MM.1S (cell line): ENCODE results near the gene RIC8A.

ENCODE experiments used
- DNase-seq: peaks from one replicate; pipeline ENCODE4 v3.0.0-alpha.2; 2015
- H2AFZ ChIP-seq: fragments of 300-600 bp; sonication (generic); 2 replicates; pipeline ENCODE4 v1.6.0; 2016; ENCODE audit warnings: antibody characterized with exemption, low read length
- H3F3A ChIP-seq: fragments of 300-600 bp; sonication (generic); 2 replicates; pipeline ENCODE4 v1.6.1; 2016; ENCODE audit warnings: mild to moderate bottlenecking, antibody characterized with exemption, low read length, moderate library complexity, mixed read lengths; ENCODE audit not compliant: insufficient read depth
- H3K27ac ChIP-seq: fragments of 300-600 bp; sonication (generic); 2 replicates; pipeline ENCODE4 v1.5.1; 2016; ENCODE audit warnings: mild to moderate bottlenecking, low read length
- H3K27me3 ChIP-seq: fragments of 300-600 bp; sonication (generic); replicated peaks from 2 replicates; pipeline ENCODE4 v1.6.0; 2016; ENCODE audit warnings: low read length; ENCODE audit not compliant: insufficient read depth
- H3K36me3 ChIP-seq: fragments of 300-600 bp; sonication (generic); replicated peaks from 2 replicates; pipeline ENCODE4 v1.6.1; 2016; ENCODE audit warnings: mild to moderate bottlenecking, low read length, mixed read lengths; ENCODE audit not compliant: insufficient read depth
- H3K4me1 ChIP-seq: fragments of 300-600 bp; sonication (generic); 2 replicates; pipeline ENCODE4 v1.6.1; 2016; ENCODE audit warnings: low read length, mixed read lengths
- H3K4me2 ChIP-seq: fragments of 300-600 bp; sonication (generic); 2 replicates; pipeline ENCODE4 v1.6.0; 2016; ENCODE audit warnings: low read depth, low read length
- H3K4me3 ChIP-seq: fragments of 300-600 bp; sonication (generic); 2 replicates; pipeline ENCODE4 v1.5.1; 2016; ENCODE audit warnings: low read length, mixed read lengths
- H3K79me2 ChIP-seq: fragments of 300-600 bp; sonication (generic); 2 replicates; pipeline ENCODE4 v1.6.1; 2016; ENCODE audit warnings: mixed run types, low read length, mixed read lengths
- H3K9ac ChIP-seq: fragments of 300-600 bp; sonication (generic); 2 replicates; pipeline ENCODE4 v1.6.1; 2016; ENCODE audit warnings: low read length, mixed read lengths
- H3K9me2 ChIP-seq: fragments of 300-600 bp; sonication (generic); replicated peaks from 2 replicates; pipeline ENCODE4 v1.6.1; 2016; ENCODE audit warnings: mild to moderate bottlenecking, low read length, mixed read lengths; ENCODE audit not compliant: insufficient read depth
- H3K9me3 ChIP-seq: fragments of 300-600 bp; sonication (generic); replicated peaks from 2 replicates; pipeline ENCODE4 v1.6.1; 2016; ENCODE audit warnings: mild to moderate bottlenecking, low read length, mixed read lengths; ENCODE audit not compliant: insufficient read depth
- H4K20me1 ChIP-seq: fragments of 300-600 bp; sonication (generic); 2 replicates; pipeline ENCODE4 v1.6.1; 2016; ENCODE audit warnings: mild to moderate bottlenecking, low read length, moderate library complexity, mixed read lengths; ENCODE audit not compliant: insufficient read depth
- CTCF ChIP-seq: fragments of 300-600 bp; sonication (generic); IDR thresholded peaks from 2 replicates; pipeline ENCODE4 v1.5.1; 2016; ENCODE audit warnings: antibody characterized with exemption, low read length, mixed read lengths
- EZH2 ChIP-seq: fragments of 300-600 bp; sonication (generic); optimal IDR thresholded peaks from 2 replicates; pipeline ENCODE3; 2017; ENCODE audit warnings: low read depth, mild to moderate bottlenecking, antibody characterized with exemption, low read length, mixed read lengths
- EZH2phosphoT487 ChIP-seq: fragments of 300-600 bp; sonication (generic); IDR thresholded peaks from 2 replicates; pipeline ENCODE4 v1.6.1; 2018; ENCODE audit warnings: antibody characterized with exemption, low read length

The RIC8A gene

GRCh38 chr11:224424-224823 is 16.9 kb downstream of the RIC8A start:
- no peak for DNase-seq
- H3K4me1 ChIP-seq, result no peaks in the 10 kb centered on the region
- H4K20me1 ChIP-seq, result no peaks in the 10 kb centered on the region
- no peak overlapping the region for H3K4me3 ChIP-seq
- H3F3A ChIP-seq, result no peaks in the 10 kb centered on the region
- no peak overlapping the region for H3K27ac ChIP-seq
- TF ChIP-seq CTCF (no peak), EZH2 (no peak), EZH2phosphoT487 (no peak)
- H3K27me3 ChIP-seq, result no peaks in the 10 kb centered on the region
- H3K9me3 ChIP-seq, result no peaks in the 10 kb centered on the region
- H3K79me2 ChIP-seq, result no peaks in the 10 kb centered on the region
- no peak overlapping the region for H3K9ac ChIP-seq
- H3K9me2 ChIP-seq, result no peaks in the 10 kb centered on the region
- no peak overlapping the region for H3K4me2 ChIP-seq
- no peak overlapping the region for H2AFZ ChIP-seq
- H3K36me3 ChIP-seq, result no peaks in the 10 kb centered on the region

GRCh38 chr11:225734-226453 is 18.4 kb downstream of the RIC8A start:
- no peaks in the 10 kb centered on the region for H3K27me3 ChIP-seq
- TF ChIP-seq EZH2 (no peak), CTCF (no peak), EZH2phosphoT487 (no peak)
- H3K9me3 ChIP-seq, result no peaks in the 10 kb centered on the region
- H4K20me1 ChIP-seq, result no peaks in the 10 kb centered on the region
- no peak overlapping the region for H3K9ac ChIP-seq
- no peaks in the 10 kb centered on the region for H3K4me1 ChIP-seq
- no peak overlapping the region for H2AFZ ChIP-seq
- DNase-seq, result no peak
- H3K36me3 ChIP-seq, result no peaks in the 10 kb centered on the region
- no peaks in the 10 kb centered on the region for H3F3A ChIP-seq
- no peak overlapping the region for H3K4me2 ChIP-seq
- no peak overlapping the region for H3K27ac ChIP-seq
- H3K4me3 ChIP-seq, result no peak overlapping the region
- no peaks in the 10 kb centered on the region for H3K79me2 ChIP-seq
- no peaks in the 10 kb centered on the region for H3K9me2 ChIP-seq

- Histone ChIP-seq H3K4me2 (no peak overlapping the region), H3K27me3 (no peaks in the 10 kb centered on the region), H4K20me1 (no peaks in the 10 kb centered on the region), H3K27ac (no peak overlapping the region), H3K4me3 (no peak overlapping the region), H3K4me1 (no peaks in the 10 kb centered on the region), H3F3A (no peaks in the 10 kb centered on the region), H3K79me2 (no peaks in the 10 kb centered on the region), H2AFZ (no peak overlapping the region), H3K9me2 (no peaks in the 10 kb centered on the region), H3K9me3 (no peaks in the 10 kb centered on the region), H3K36me3 (no peaks in the 10 kb centered on the region), H3K9ac (no peak overlapping the region)
- DNase-seq, result no peak
- no peak for TF ChIP-seq EZH2
- TF ChIP-seq CTCF, result no peak
- no peak for TF ChIP-seq EZH2phosphoT487
Observed at GRCh38 chr11:227824-228379, 20.4 kb downstream of the RIC8A start.
